Central memory CD4-positive, alpha-beta T cell (primary cell): ENCODE results near the gene GFM2.
"Not testable (repeated sequence)": the region's sequence is repeated elsewhere in the genome, so short reads cannot be mapped to it uniquely, and the experiment has no call there.

ENCODE experiments used
- DNase-seq: peaks from one replicate; pipeline ENCODE4 v3.0.0; 2022
- total RNA-seq, 3 experiments: gene quantifications; one replicate each; lab custom pipeline; 2026; lab: John Stamatoyannopoulos, UW

GFM2 gene
- 29.1 to 51.2 (median 36.2) reads per million in 3 experiments for total RNA-seq

DNA sequence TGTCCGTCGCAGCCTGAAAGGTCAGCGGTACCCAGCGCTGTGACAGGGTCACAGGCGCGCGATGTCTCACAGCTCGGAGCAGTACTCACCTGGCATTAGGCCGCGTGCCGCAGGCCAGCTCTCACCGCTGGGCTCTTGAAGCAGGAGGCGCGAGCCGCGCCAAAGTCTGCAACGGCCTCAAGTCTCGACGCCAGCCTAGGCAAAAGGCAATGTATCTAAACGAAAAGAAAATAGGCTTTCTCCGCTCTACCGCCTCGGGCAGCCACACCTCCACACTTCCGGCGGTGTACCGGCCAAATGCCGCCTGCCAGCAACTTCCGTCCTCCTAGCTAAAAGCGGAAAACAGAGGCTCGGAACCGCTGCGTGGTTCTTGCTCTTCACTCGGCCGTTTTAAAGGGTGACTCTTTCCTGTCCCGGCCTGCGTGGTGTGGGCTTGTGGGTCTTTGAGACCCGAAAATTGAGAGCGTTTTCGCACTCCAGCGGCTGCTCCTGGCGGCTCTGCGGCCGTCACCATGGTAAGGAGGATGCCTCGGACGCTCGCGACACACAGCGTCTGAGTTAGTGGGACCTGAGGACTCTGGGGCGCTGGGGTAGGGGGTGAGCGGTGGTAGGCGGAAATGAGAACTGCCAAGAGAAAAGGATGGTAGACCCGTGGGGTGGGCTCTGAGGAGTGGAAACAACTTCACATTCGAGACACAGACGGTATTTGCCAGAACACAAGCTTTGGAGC is at the start of gene GFM2, which contains the start of gene NSA2:
Gene GFM2, minus strand, starts transcription at position 269 of the 730 bp plus-strand sequence. CDS start 3,375 bp downstream, outside the sequence.
Gene NSA2, plus strand, starts transcription at position 401 of the 730 bp plus-strand sequence. Its CDS starts 112 bp downstream, at position 513.
- peak; percentile 90 for DNase-seq

DNA sequence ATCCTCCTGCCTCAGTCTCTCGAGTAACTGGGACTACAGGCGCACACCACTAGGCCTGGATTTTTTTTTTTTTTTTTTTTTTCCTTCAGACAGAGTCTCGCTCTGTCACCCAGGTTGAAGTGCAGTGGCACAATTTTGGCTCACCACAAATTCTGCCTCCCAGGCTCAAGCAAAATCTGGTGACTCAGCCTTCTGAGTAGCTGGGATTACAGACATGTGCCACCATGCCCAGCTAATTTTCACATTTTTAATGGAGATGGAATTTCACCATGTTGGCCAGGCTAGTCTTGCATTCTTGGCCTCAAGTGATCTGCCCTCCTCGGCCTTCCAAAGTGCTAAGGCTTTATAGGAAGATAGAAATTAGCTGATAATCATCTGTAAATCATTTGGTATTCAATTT is 44.0 kb upstream of the GFM2 start:
- no peak for DNase-seq

DNA sequence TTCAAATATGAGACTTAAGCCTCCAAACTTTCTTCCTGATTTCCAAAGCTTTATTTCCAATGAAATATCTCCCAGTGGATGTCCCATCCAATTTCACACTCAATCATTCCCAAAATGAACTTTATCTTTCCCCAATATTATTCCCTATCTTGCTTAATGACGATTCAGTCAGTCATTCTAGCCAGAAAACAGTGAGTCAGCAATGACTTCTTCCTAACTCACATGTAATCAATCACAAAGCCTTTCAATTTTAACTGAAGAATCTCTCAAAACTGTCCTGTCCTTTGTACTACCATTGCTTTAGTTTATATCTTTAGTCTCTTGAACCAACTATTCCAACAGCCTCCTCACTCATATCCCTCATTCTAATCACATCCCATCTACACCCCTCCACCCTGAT is 35.0 kb upstream of the GFM2 start:
- no peak for DNase-seq

GRCh38 chr5:74801197-74801596 is 34.3 kb upstream of the GFM2 start:
- DNase-seq, result no peak

DNA sequence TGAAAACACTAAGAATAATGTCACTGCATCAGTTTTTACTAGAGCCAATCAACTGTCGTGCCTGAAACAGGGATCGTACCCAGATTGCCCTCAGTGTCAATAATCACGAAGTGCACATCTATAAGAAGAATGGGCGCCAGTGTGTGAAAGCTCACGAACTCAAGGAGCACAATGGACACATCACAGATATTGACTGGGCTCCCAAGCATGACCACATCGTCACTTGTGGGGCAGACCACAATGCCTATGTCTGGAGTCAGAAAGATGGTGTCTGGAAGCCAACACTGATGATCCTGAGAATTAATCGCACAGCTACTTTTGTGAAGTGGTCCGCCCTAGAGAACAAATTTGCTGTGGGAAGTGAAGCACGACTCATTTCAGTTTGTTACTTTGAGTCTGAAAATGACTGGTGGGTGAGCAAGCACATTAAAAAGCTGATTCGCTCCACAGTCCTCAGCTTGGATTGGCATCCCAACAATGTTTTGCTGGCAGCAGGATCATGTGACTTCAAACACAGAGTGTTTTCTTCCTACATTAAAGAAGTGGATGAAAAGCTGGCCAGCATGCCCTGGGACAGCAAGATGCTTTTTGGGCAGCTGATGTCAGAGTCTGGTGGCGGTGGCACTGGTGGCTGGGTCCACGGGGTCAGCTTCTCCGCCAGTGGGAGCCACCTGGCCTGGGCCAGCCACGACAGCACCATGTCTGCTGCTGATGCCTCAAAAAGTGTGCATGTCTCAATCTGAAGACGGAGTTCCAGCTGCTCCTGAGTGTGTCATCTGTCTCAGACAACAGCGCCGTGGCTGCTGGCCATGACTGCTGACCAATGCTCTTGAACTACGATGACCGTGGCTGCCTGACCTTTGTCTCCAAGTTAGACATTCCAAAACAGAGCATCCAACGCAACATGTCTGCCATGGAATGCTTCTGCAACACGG is 32.3 kb upstream of the GFM2 start:
- no peak for DNase-seq

- not testable (repeated sequence) for DNase-seq
These were observed 24.8 kb upstream of the GFM2 start for GRCh38 chr5:74791669-74792068.

DNA sequence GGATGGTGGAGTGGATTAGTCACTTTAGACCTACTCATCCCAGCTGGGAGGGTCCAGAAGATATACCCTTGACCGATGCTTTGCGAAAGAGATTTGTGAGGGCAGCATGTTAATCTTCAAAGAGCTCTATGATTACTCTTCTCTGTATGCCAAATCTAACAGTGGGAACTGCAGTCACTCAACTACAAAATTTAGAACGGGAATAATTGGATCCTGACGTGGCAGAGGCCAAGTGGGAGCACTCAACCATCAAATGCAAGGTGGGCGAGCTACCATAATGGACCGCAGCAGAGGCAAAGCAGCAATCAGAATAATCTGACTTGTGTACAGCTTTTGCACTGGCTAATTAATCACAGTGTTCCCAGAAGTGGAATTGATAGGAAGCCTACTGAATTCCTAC is 20.5 kb upstream of the GFM2 start:
- no peak for DNase-seq

DNA sequence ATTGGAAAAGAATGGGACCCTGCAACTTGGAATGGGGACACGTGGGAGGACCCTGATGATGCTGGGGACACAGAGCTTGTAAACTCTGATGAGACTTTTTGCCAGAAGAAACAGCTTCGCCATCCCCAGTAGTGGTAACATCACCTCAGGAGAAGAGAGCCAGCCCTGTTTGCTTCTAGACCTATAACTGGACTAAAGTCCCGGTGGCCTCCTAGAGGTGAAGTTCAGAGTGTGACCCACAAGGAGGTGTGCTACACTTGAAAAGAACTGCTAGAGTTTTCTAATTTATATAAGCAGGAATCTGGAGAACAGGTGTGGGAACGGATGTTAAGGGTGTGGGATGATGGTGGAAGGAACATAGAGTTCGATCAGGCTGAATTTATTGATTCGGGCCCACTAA is 19.9 kb upstream of the GFM2 start:
- DNase-seq, result no peak

DNA sequence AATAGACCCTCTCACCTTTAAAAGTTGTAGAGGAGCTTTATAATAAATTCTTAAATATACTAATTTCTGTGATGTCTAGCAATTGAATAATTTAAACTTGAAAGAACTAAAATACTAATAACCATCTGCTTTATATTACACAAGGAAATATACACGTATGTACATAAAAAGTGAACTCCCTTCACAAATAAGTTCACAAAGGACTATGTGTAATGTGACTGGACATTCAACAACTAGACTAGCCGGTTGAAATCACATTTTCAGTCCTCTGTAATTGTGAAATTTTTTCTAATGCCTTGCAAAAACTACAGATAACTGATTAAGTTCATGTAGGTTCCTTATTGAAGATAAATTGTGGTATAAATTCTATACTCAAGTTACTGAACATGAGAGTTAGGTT is 11.7 kb upstream of the GFM2 start:
- no peak for DNase-seq

- no peak for DNase-seq
These were observed 5.4 kb upstream of the GFM2 start for GRCh38 chr5:74772359-74772758.

- DNase-seq, result no peak
These were observed 629 bp upstream of the GFM2 start for GRCh38 chr5:74767579-74767913.

GRCh38 chr5:74766418-74766848 is 484 bp downstream of the GFM2 start:
- DNase-seq, result peak; percentile 53

DNA sequence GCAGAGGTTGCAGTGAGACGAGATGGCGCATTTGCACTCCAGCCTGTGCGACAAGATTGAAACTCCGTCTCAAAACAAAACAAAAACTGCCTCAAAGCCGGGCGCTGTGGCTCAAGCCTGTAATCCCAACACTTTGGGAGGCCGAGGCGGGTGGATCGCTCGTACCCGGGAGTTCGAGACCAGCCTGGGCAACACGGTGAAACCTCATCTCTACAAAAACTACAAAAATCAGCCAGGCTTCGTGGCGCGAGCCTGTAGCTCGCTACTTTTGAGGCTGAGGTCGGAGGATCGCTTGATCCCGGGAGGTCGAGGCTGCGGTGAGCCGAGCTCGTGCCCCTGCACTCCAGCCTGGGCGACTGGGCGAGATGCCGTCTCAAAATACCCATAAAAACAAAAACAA is 988 bp downstream of the GFM2 start:
- no peak for DNase-seq

DNA sequence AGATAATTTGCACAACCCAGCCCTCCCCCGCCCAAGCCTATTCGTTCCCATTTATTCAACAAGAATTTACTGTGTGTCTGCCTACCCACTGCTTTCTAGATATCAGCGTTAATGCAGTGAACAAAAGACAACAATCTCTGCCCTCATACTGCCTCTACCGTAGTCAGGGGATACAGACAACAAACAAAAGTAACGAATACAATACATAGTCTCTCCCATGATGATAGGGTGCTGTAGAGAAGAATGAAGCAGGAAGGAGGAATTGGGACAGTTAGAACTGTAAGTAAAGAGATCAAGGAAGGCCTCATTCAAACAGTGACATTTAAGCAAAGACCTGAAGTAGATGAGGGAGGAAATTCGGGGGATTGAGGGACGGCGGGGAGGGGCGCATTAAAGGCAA is 1.7 kb downstream of the GFM2 start:
- DNase-seq, result no peak

DNA sequence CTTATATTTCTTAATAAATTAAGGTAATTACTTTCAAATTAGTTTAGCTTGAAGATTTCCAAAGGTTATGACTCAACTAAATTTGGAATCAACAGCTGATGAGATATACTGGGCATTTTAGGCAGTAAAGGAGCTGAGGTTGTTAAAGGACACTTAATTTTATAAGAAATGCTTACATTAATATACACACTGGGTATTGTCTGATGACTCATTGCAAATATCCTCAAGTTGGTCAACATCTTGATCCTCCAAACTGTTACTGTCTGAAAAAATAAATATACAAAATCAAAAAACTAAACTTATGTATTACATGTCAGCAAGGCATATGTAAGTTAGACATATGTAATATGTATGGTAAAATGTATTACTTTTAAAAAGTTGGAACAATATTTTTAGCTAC is 3.4 kb downstream of the GFM2 start:
- DNase-seq, result no peak

- no peak for DNase-seq
These were observed 4.3 kb downstream of the GFM2 start for GRCh38 chr5:74762599-74762998.

- DNase-seq, result no peak
These were observed 5.7 kb downstream of the GFM2 start for GRCh38 chr5:74761241-74761640.

DNA sequence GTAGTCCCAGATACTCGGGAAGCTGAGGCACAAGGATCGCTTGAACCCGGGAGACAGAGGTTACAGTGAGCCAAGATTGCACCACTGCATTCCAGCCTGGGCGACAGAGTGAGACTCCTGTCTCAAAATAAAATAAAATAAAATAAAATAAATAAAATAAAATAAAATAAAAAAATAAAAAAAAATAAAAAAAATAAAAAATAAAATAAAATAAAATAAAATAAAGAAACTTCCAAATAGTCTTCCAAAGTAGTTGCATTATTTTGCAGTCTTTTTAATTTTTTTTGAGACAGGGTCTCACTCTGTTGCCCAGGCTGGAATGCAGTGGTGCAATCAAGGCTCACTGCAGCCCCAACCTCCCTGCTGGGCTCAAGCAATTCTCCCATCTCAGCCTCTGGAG is 18.2 kb downstream of the GFM2 start:
- not testable (repeated sequence) for DNase-seq

GRCh38 chr5:74738406-74738805 is 28.5 kb downstream of the GFM2 start:
- DNase-seq, result no peak

- DNase-seq, result no peak
These were observed 30.2 kb downstream of the GFM2 start for GRCh38 chr5:74736759-74737158.

GRCh38 chr5:74725331-74725730 is 41.6 kb downstream of the GFM2 start:
- no peak for DNase-seq

GRCh38 chr5:74722271-74722670 is 44.6 kb downstream of the GFM2 start:
- no peak for DNase-seq

DNA sequence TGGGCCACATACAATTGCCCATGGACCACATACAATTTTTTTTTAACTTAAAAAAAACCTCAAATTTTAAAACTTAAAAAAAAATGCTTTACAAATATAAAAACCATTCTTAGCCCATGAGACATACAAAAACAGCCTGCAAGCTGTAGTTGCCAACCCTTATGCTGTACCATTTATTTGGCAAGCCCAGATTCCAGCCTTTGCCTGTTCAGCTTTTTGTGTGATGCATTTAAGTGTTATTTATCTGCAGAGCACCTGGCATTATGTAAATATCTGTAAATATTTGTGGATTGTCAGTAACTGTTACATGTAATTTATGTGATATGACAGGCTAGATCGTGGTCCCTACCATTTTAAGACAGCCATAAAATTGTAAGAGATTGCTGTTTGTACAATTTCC is 49.3 kb downstream of the GFM2 start:
- DNase-seq, result no peak

- DNase-seq, result no peak
These were observed 73.7 kb downstream of the GFM2 start for GRCh38 chr5:74693191-74693590.
